Activated naive CD4-positive, alpha-beta T cell treated with anti-CD3 and anti-CD28 coated beads, Interleukin-2, amount 50 U/mL, for 24 hours (primary cell): Measurements from ENCODE around the gene MT1E.
A peak's percentile ranks its signal among the peaks of the same experiment; 100 is the strongest.

Experiments used
- H3K27ac Mint-ChIP-seq: one replicate; pipeline ENCODE4 v1.8.0; 2021; ENCODE audit warnings: mild to moderate bottlenecking, mixed read lengths
- H3K27me3 Mint-ChIP-seq: one replicate; pipeline ENCODE4 v1.8.0; 2021; ENCODE audit warnings: mixed read lengths
- H3K36me3 Mint-ChIP-seq: one replicate; pipeline ENCODE4 v1.8.0; 2021; ENCODE audit warnings: mixed read lengths
- H3K4me1 Mint-ChIP-seq: one replicate; pipeline ENCODE4 v1.8.0; 2021; ENCODE audit warnings: mixed read lengths
- H3K4me3 Mint-ChIP-seq: one replicate; pipeline ENCODE4 v1.8.0; 2021; ENCODE audit warnings: mild to moderate bottlenecking, mixed read lengths
- H3K9me3 Mint-ChIP-seq: one replicate; pipeline ENCODE4 v1.8.0; 2021; ENCODE audit warnings: mixed read lengths

The MT1E gene

DNA sequence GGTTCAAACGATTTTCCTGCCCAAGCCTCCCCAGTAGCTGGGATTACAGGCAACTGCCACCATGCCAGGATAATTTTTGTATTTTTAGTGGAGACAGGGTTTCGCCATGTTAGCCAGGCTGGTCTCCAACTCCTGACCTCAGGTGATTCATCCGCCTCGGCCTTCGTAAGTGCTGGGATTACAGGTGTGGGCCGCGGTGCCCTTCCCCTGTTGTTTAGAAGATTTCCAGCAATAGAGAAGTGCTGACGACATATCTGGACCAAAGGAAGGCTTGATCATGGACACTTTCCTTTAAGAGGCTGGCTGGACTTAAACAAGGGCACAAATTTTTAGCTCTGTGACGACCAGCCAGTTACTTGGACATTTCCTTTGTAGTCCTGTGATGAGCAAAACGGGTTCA, 5.6 kb downstream of the MT1E start:
- peaks cover 25% of the 10 kb centered on the region for H3K4me1 Mint-ChIP-seq
- no peak overlapping the region for H3K4me3 Mint-ChIP-seq
- no peaks in the 10 kb centered on the region for H3K9me3 Mint-ChIP-seq
- no peaks in the 10 kb centered on the region for H3K36me3 Mint-ChIP-seq
- no peak overlapping the region for H3K27ac Mint-ChIP-seq
- H3K27me3 Mint-ChIP-seq: peaks cover 33% of the 10 kb centered on the region

DNA sequence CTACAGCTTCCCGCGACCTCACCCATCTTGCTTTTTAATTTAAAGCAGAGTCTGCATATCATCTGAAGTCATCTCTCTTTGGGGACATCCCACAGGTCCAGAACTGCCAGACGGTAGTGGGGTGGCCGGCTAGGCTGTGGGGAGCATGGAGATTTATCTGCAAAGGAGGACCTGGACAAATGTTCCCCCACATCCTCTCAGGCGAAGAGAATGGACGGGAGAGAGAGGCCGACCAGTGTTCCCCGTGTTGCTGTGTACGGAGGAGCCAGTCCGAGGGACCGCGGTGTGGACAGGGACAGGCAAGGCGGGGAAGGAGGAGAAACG, 6.2 kb downstream of the MT1E start:
- Mint-ChIP-seq H3K27me3 (peaks cover 39% of the 10 kb centered on the region), H3K27ac (no peak overlapping the region)

DNA sequence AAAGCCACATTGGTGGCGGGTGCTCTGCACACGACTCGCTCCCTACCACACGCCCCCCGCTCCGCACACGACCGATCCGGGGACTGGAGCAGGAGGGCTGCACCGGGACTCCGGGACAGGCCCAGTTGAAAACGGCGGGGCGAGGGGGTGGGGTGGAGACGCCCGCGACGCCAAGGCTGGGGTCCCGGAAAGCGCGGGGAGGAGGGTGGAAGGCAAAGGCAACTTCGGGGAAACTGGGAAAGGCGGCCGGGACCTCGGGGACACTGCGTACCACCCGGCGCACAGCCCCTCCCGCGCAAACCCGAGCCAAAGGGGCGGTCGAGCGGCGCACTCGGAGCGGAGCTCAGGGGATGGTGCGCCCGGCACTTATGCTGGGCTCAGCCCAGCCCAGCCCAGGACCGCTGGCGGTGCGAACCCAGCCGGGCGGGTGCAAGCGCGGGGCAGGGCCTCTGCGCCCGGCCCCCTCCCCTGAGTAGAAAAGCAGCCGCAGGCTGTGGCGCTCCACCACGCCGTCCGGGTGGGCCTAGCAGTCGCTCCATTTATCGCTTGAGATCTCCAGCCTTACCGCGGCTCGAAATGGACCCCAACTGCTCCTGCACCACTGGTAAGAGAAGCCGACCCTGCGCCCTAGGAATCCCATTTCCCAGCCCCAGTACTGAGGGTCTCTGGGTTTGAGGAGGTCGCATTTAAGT, 6.7 kb downstream of the MT1E start, which contains the start of gene MT1M:
TSS of gene MT1M (plus strand) at position 504 of the 692 bp plus-strand sequence. CDS start at position 577, 73 bp downstream.
- Mint-ChIP-seq H3K27me3 (peaks cover 44% of the 10 kb centered on the region), H3K9me3 (no peaks in the 10 kb centered on the region), H3K27ac (no peak within 1 kb of the TSS), H3K4me3 (peak within 1 kb of the TSS; percentile 78), H3K4me1 (peaks cover 22% of the 10 kb centered on the region), H3K36me3 (no peaks in the 10 kb centered on the region)

More for the DNA sequence above, 6.2 kb downstream of the MT1E start:
- no peaks in the 10 kb centered on the region for H3K9me3 Mint-ChIP-seq
- H3K36me3 Mint-ChIP-seq: no peaks in the 10 kb centered on the region
- peaks cover 22% of the 10 kb centered on the region for H3K4me1 Mint-ChIP-seq
- peak overlapping the region; percentile 78 for H3K4me3 Mint-ChIP-seq

DNA sequence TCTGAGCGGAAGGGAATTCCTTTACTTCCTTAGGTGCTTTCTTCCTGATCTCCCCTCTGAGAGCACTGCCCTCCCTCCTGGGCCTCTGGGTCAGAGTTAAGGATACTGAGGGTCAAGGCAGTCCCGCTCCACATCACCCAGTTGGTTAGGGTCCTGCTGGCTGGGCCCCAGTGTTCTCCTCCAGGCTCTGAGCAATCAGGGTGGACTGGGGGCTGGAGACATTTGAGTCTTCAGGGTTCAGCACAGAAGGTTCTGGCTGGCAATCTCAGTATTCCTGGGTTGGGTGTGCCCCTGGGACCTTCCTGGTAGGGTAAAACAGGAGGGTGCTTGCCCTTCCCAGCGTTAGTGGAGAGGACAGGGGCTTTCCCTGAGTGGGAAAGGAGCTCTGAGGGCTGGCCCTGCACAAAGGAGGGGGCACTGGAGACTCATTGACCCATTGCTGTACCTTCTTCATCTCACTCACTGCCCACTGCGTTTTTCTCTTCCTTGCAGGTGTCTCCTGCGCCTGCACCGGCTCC, 7.3 kb downstream of the MT1E start:
- H3K4me3 Mint-ChIP-seq: peak overlapping the region; percentile 39
- H3K4me1 Mint-ChIP-seq: peaks cover 26% of the 10 kb centered on the region
- H3K9me3 Mint-ChIP-seq: no peaks in the 10 kb centered on the region
- no peak overlapping the region for H3K27ac Mint-ChIP-seq
- peaks cover 49% of the 10 kb centered on the region for H3K27me3 Mint-ChIP-seq
- H3K36me3 Mint-ChIP-seq: no peaks in the 10 kb centered on the region

DNA sequence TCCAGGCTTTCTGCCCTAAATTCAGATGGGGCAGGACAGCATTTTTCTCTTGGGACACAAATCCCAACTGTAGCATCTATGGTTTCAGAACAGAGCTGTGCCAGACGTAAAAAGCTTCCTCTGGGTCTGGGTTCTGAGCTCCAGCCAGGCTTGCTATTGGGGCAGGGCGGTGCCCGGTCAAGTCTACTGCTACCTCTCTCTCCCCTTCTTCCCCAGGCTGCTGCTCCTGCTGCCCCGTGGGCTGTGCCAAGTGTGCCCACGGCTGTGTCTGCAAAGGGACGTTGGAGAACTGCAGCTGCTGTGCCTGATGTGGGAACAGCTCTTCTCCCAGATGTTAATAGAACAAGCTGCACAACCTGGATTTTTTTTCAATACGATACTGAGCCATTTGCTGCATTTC, 8.0 kb downstream of the MT1E start:
- H3K36me3 Mint-ChIP-seq: no peaks in the 10 kb centered on the region
- peaks cover 52% of the 10 kb centered on the region for H3K27me3 Mint-ChIP-seq
- H3K4me1 Mint-ChIP-seq: peaks cover 28% of the 10 kb centered on the region
- no peaks in the 10 kb centered on the region for H3K9me3 Mint-ChIP-seq
- H3K4me3 Mint-ChIP-seq: peak overlapping the region; percentile 39
- no peak overlapping the region for H3K27ac Mint-ChIP-seq

DNA sequence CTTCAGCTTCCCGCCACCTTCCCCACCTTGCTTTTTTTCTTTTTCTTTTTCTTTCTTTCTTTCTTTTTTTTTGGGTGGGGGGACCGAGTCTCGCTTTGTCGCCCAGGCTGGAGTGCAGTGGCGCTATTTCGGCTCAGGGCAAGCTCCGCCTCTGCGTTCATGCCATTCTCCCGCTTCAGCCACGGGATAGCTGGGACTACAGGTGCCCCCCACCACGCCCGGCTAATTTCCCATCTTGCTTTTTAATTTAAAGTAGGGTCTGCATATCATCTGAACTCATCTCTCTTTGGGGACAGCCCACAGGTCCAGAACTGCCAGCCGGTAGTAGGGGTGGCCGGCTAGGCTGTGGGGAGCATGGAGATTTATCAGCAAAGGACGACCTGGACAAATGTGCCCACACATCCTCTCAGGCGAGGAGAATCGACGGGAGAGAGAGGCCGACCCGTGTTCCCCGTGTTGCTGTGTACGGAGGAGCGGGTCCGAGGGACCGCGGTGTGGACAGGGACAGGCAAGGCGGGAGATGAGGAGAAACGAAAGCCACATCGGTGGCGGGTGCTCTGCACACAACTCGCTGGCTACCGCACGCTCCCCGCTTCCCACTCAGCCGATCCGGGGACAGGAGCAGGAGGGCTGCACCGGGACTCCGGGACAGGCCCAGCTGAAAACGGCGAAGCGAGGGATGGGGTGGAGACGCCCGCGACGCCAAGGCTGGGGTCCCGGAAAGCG, 9.3 kb downstream of the MT1E start:
- peaks cover 64% of the 10 kb centered on the region for H3K27me3 Mint-ChIP-seq
- no peaks in the 10 kb centered on the region for H3K36me3 Mint-ChIP-seq
- H3K9me3 Mint-ChIP-seq: no peaks in the 10 kb centered on the region
- H3K4me1 Mint-ChIP-seq: peaks cover 28% of the 10 kb centered on the region
- peak overlapping the region; percentile 24 for H3K27ac Mint-ChIP-seq
- peak overlapping the region; percentile 72 for H3K4me3 Mint-ChIP-seq

DNA sequence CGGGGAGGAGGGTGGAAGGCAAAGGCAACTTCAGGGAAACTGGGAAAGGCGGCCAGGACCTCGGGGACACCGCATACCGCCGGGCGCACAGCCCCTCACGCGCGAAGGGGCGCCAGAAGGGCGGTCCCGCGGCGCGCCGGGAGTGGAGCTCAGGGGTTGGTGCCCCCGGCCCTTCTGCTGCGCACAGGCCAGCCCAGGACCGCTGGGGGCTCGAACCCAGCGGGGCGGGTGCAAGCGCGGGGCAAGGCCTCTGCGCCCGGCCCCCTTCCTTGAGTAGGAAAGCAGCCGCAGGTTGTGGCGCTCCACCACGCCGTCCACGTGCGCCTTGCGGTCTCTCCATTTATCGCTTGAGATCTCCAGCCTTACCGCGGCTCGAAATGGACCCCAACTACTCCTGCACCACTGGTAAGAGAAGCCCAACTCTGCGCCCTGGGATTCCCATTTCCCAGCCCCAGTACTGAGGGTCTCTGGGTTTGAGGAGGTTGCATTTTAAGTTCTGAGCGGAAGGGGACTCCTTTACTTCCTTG, 9.9 kb downstream of the MT1E start:
- Mint-ChIP-seq H3K9me3 (no peaks in the 10 kb centered on the region), H3K27me3 (peaks cover 69% of the 10 kb centered on the region), H3K4me1 (peaks cover 28% of the 10 kb centered on the region), H3K27ac (no peak overlapping the region), H3K36me3 (no peaks in the 10 kb centered on the region), H3K4me3 (peak overlapping the region; percentile 30)

DNA sequence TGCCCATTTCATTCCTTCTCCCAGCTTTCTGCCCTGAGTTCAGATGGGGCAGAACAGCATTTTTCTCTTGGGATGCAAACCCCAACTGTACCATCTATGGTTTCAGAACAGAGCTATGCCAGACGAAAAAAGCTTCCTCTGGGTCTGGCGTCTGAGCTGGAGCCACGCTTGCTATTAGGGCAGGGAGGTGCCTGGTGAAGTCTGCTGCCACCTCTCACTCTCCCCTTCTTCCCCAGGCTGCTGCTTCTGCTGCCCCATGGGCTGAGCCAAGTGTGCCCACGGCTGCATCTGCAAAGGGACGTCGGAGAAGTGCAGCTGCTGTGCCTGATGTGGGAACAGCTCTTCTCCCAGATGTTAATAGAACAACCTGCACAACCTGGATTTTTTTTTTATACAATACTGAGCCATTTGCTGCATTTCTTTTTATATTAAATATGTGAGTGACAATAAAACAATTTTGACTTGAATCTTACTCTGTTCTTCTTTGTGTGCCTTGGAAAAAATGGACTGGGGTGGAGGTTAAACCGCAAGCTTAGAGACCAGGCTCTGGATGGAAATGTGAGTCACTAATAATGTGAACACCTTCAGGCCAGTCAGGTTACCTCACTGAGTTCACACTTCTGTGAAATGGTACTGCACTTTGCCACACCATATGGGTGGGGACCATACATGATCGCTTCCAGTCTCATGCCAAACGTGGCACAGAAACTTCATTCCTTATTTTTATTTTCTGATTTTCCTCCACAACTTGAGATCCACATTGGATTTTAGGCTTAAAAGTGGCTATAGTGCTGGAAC, 11.2 kb downstream of the MT1E start:
- Mint-ChIP-seq H3K27me3 (peaks cover 63% of the 10 kb centered on the region), H3K27ac (no peak overlapping the region), H3K4me1 (peaks cover 23% of the 10 kb centered on the region), H3K9me3 (no peaks in the 10 kb centered on the region), H3K4me3 (no peak overlapping the region), H3K36me3 (no peaks in the 10 kb centered on the region)

DNA sequence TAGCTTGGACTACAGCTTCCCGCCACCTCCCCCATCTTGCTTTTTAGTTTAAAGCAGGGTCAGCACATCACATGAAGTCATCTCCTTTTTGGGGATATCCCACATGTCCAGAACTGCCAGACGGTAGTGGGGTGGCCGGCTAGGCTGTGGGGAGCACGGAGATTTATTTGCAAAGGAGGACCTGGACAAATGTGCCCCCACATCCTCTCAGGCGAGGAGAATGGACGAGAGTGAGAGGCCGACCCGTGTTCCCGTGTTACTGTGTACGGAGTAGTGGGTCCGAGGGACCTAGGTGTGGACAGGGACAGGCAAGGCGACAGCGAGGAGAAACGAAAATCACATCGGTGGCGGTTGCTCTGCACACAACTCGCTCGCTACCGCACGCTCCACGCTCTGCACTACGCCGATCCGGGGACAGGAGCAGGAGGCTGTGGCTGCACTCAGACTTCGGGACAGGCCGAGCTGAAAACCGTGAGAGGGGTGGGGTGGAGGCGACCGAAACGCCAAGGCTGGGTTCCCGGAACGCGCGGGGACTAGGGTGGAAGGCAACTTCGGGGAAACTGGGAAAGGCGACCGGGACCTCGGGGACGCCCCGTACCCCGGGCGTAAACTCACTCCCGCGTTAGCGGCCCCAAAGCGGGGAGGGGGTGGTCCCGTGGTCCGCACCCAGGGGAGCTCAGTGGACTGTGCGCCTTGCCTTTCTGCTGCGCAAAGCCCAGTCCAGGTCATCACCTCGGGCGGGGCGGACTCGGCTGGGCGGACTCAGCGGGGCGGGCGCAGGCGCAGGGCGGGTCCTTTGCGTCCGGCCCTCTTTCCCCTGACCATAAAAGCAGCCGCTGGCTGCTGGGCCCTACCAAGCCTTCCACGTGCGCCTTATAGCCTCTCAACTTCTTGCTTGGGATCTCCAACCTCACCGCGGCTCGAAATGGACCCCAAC, 12.5 kb downstream of the MT1E start, which contains the start of gene MT1A:
TSS of gene MT1A (plus strand) at position 853 of the 937 bp plus-strand sequence. CDS start at position 926, 73 bp downstream.
- H3K36me3 Mint-ChIP-seq: no peaks in the 10 kb centered on the region
- H3K4me3 Mint-ChIP-seq: peak within 1 kb of the TSS; percentile 49
- H3K27me3 Mint-ChIP-seq: peaks cover 60% of the 10 kb centered on the region
- no peak within 1 kb of the TSS for H3K27ac Mint-ChIP-seq
- H3K9me3 Mint-ChIP-seq: no peaks in the 10 kb centered on the region
- peaks cover 24% of the 10 kb centered on the region for H3K4me1 Mint-ChIP-seq

DNA sequence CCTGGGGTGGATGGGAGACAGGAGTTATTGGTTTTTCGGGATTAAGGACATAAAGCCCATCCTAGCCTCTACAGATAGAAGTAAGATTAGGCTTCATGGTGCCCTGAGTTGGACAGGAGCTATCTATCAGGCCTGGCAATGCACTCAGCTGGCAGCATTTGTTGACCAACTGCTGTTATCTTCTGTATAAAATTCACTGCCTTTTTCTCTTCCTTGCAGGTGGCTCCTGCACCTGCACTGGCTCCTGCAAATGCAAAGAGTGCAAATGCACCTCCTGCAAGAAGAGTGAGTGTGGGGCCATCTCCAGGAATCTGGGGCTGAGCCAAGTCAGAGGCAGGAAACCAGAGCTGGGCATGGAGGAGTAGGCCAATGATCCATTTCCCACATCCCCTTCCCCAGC, 13.5 kb downstream of the MT1E start:
- Mint-ChIP-seq H3K27ac (no peak overlapping the region), H3K36me3 (no peaks in the 10 kb centered on the region), H3K27me3 (peaks cover 52% of the 10 kb centered on the region), H3K4me3 (no peak overlapping the region), H3K9me3 (no peaks in the 10 kb centered on the region), H3K4me1 (peaks cover 32% of the 10 kb centered on the region)

DNA sequence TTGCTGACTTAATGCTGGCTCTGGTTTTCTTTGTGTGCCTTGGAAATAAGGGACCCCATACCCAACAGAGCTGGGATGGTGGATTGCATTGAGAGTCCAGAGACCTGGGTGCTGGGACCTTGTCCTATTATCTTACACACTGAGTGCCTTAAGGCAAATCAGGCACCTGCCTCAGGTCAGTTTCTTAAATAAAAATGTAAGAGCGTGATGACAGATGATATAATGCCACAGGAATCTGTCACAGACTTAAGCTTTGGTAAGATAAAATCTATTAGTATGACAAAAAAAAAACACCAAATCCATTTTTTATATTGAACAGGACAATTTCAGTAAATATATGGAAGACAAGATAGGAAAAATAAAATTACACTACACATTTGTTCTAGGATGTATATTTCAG, 14.5 kb downstream of the MT1E start:
- peaks cover 45% of the 10 kb centered on the region for H3K27me3 Mint-ChIP-seq
- no peak overlapping the region for H3K4me3 Mint-ChIP-seq
- no peak overlapping the region for H3K27ac Mint-ChIP-seq
- no peaks in the 10 kb centered on the region for H3K36me3 Mint-ChIP-seq
- no peaks in the 10 kb centered on the region for H3K9me3 Mint-ChIP-seq
- peaks cover 31% of the 10 kb centered on the region for H3K4me1 Mint-ChIP-seq

DNA sequence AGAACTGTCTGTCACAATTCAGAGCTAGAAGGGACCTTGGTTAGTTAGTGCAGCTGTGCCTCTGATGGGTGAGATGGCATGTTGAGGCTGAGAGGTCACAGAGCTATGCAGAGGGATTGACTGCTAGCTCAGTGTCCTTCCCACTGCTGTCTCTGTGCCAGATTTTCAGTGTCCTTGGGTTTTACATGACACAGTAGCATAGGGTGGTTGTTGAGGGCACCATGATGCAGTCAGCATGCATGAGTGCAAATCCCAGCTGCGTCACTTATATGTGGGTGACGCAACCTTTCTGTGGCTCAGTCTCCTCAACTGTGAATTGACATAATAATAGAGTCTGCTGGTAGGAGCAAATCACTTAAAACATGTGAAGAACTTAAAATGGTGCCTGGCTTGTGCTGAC, 15.6 kb downstream of the MT1E start:
- no peaks in the 10 kb centered on the region for H3K9me3 Mint-ChIP-seq
- no peaks in the 10 kb centered on the region for H3K36me3 Mint-ChIP-seq
- H3K4me3 Mint-ChIP-seq: no peak overlapping the region
- peaks cover 27% of the 10 kb centered on the region for H3K4me1 Mint-ChIP-seq
- no peak overlapping the region for H3K27ac Mint-ChIP-seq
- H3K27me3 Mint-ChIP-seq: peaks cover 39% of the 10 kb centered on the region

DNA sequence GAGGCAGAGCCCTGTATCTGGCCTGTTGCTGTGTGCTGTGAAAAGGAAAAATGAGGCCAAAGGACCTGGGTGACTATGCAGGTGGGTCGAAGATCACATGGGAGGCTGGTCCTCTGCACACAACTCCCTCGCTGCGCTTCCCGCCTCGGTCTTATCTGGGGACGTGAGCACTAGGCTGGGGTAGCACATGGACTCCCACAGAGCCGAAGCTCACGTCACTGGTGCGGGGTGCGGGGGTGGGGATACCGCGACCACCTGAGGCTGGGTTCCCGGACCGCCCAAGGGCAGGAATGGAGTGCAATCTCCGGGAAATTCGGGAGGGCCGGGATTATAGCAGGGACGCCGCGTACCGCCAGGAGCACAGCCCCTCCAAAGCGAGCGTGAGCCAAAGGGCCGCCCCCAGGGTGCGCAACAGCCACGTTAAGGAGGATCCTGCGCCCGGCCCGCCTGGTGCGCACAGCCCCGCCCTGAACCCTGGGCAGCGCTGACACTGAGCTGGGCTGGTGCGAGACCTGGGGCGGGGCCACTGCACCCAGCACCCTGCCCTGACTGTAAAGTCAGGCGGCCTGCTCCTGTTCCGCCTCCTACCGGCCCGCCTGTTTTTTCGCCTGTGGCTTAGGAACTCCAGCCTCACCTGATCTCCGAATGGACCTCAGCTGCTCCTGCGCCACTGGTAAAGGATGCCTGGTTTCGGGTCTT, 17.6 kb downstream of the MT1E start:
- peak overlapping the region; percentile 78 for H3K4me3 Mint-ChIP-seq
- peaks cover 21% of the 10 kb centered on the region for H3K4me1 Mint-ChIP-seq
- H3K9me3 Mint-ChIP-seq: no peaks in the 10 kb centered on the region
- H3K27ac Mint-ChIP-seq: no peak overlapping the region
- H3K36me3 Mint-ChIP-seq: no peaks in the 10 kb centered on the region
- H3K27me3 Mint-ChIP-seq: peaks cover 24% of the 10 kb centered on the region

DNA sequence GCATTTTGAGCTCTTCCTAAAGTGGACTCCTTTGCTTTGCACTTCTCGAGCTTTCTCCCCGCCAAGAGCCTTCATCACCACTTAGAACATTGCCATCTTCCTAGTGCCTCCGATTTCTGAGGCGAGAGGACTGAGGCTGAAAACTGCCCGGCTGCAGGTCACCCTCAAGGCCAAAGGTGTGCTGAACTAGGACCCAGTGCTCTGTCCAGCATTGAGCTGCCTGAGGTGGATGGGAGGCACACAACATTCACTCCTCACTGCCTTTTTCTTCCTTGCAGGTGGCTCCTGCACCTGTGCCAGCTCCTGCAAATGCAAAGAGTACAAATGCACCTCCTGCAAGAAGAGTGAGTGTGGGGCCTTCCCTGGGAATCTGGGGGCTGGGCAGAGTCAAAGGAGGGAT, 18.3 kb downstream of the MT1E start:
- Mint-ChIP-seq H3K27me3 (peaks cover 22% of the 10 kb centered on the region), H3K27ac (no peak overlapping the region), H3K9me3 (no peaks in the 10 kb centered on the region)

More for the DNA sequence above, 18.3 kb downstream of the MT1E start:
- peaks cover 21% of the 10 kb centered on the region for H3K4me1 Mint-ChIP-seq
- peak overlapping the region; percentile 78 for H3K4me3 Mint-ChIP-seq
- H3K36me3 Mint-ChIP-seq: no peaks in the 10 kb centered on the region
